IPS-18a (cell line): ENCODE data around the gene ARHGAP6.

Source experiments
- H3K27ac ChIP-seq: one replicate; pipeline ENCODE4 v1.5.1; 2013; ENCODE audit warnings: low read length
- H3K27me3 ChIP-seq: one replicate; pipeline ENCODE4 v1.6.1; 2013; ENCODE audit warnings: mild to moderate bottlenecking, low read length; ENCODE audit not compliant: control insufficient read depth, insufficient read depth
- H3K36me3 ChIP-seq: one replicate; pipeline ENCODE4 v1.6.1; 2013; ENCODE audit warnings: low read depth, low read length; ENCODE audit not compliant: control insufficient read depth
- H3K4me1 ChIP-seq: one replicate; pipeline ENCODE4 v1.6.1; 2013; ENCODE audit warnings: low read depth, low read length; ENCODE audit not compliant: control insufficient read depth
- H3K4me3 ChIP-seq: one replicate; pipeline ENCODE4 v1.5.1; 2013; ENCODE audit warnings: low read length
- H3K9ac ChIP-seq: one replicate; pipeline ENCODE4 v1.6.1; 2013; ENCODE audit warnings: mild to moderate bottlenecking, low read length, moderate library complexity
- H3K9me3 ChIP-seq: one replicate; pipeline ENCODE4 v1.6.1; 2013; ENCODE audit warnings: low read depth, low read length; ENCODE audit not compliant: control insufficient read depth

Gene ARHGAP6

GRCh38 chrX:11267425-11267824 is 398.3 kb downstream of the ARHGAP6 start:
- Histone ChIP-seq H3K4me1 (no peaks in the 10 kb centered on the region), H3K27ac (no peak overlapping the region), H3K9me3 (no peaks in the 10 kb centered on the region), H3K4me3 (no peak overlapping the region), H3K9ac (no peak overlapping the region), H3K36me3 (no peaks in the 10 kb centered on the region), H3K27me3 (no peaks in the 10 kb centered on the region)

- no peaks in the 10 kb centered on the region for H3K9me3 ChIP-seq
- no peaks in the 10 kb centered on the region for H3K36me3 ChIP-seq
- no peak overlapping the region for H3K27ac ChIP-seq
- no peak overlapping the region for H3K9ac ChIP-seq
- H3K4me1 ChIP-seq: no peaks in the 10 kb centered on the region
- no peak overlapping the region for H3K4me3 ChIP-seq
- no peaks in the 10 kb centered on the region for H3K27me3 ChIP-seq
Observed at GRCh38 chrX:11266573-11267003, 399.1 kb downstream of the ARHGAP6 start.

- Histone ChIP-seq H3K27me3 (no peaks in the 10 kb centered on the region), H3K9ac (no peak overlapping the region), H3K9me3 (no peaks in the 10 kb centered on the region), H3K36me3 (no peaks in the 10 kb centered on the region), H3K27ac (no peak overlapping the region), H3K4me1 (no peaks in the 10 kb centered on the region), H3K4me3 (no peak overlapping the region)
Observed at GRCh38 chrX:11265352-11265751, 400.4 kb downstream of the ARHGAP6 start.

- no peak overlapping the region for H3K4me3 ChIP-seq
- H3K36me3 ChIP-seq: no peaks in the 10 kb centered on the region
- H3K27me3 ChIP-seq: no peaks in the 10 kb centered on the region
- no peaks in the 10 kb centered on the region for H3K9me3 ChIP-seq
- no peak overlapping the region for H3K9ac ChIP-seq
- no peak overlapping the region for H3K27ac ChIP-seq
- H3K4me1 ChIP-seq: no peaks in the 10 kb centered on the region
Observed at GRCh38 chrX:11264925-11265324, 400.8 kb downstream of the ARHGAP6 start.

GRCh38 chrX:11261260-11261659 is 404.5 kb downstream of the ARHGAP6 start:
- Histone ChIP-seq H3K36me3 (no peaks in the 10 kb centered on the region), H3K9me3 (no peaks in the 10 kb centered on the region), H3K9ac (no peak overlapping the region), H3K27me3 (no peaks in the 10 kb centered on the region), H3K4me3 (no peak overlapping the region), H3K4me1 (no peaks in the 10 kb centered on the region), H3K27ac (no peak overlapping the region)

GRCh38 chrX:11259437-11259836 is 406.3 kb downstream of the ARHGAP6 start:
- H3K9ac ChIP-seq: no peak overlapping the region
- H3K27me3 ChIP-seq: no peaks in the 10 kb centered on the region
- H3K4me3 ChIP-seq: no peak overlapping the region
- no peaks in the 10 kb centered on the region for H3K36me3 ChIP-seq
- no peak overlapping the region for H3K27ac ChIP-seq
- H3K9me3 ChIP-seq: no peaks in the 10 kb centered on the region
- no peaks in the 10 kb centered on the region for H3K4me1 ChIP-seq

- H3K4me1 ChIP-seq: no peaks in the 10 kb centered on the region
- H3K9ac ChIP-seq: no peak overlapping the region
- H3K27ac ChIP-seq: no peak overlapping the region
- H3K36me3 ChIP-seq: no peaks in the 10 kb centered on the region
- no peak overlapping the region for H3K4me3 ChIP-seq
- H3K27me3 ChIP-seq: no peaks in the 10 kb centered on the region
- no peaks in the 10 kb centered on the region for H3K9me3 ChIP-seq
Observed at GRCh38 chrX:11257711-11258110, 408.0 kb downstream of the ARHGAP6 start.

- Histone ChIP-seq H3K27ac (no peak overlapping the region), H3K4me3 (no peak overlapping the region)
Observed at GRCh38 chrX:11257290-11257689, 408.4 kb downstream of the ARHGAP6 start.

GRCh38 chrX:11254417-11255109 is 411.2 kb downstream of the ARHGAP6 start:
- Histone ChIP-seq H3K9me3 (no peaks in the 10 kb centered on the region), H3K36me3 (no peaks in the 10 kb centered on the region), H3K27me3 (no peaks in the 10 kb centered on the region), H3K4me1 (no peaks in the 10 kb centered on the region), H3K9ac (no peak overlapping the region), H3K4me3 (no peak overlapping the region), H3K27ac (no peak overlapping the region)

More at GRCh38 chrX:11257290-11257689, 408.4 kb downstream of the ARHGAP6 start:
- Histone ChIP-seq H3K36me3 (no peaks in the 10 kb centered on the region), H3K4me1 (no peaks in the 10 kb centered on the region), H3K9ac (no peak overlapping the region), H3K9me3 (no peaks in the 10 kb centered on the region), H3K27me3 (no peaks in the 10 kb centered on the region)

- no peaks in the 10 kb centered on the region for H3K27me3 ChIP-seq
- H3K9me3 ChIP-seq: no peaks in the 10 kb centered on the region
- no peaks in the 10 kb centered on the region for H3K36me3 ChIP-seq
- H3K4me3 ChIP-seq: no peak overlapping the region
- H3K4me1 ChIP-seq: no peaks in the 10 kb centered on the region
- H3K9ac ChIP-seq: no peak overlapping the region
- no peak overlapping the region for H3K27ac ChIP-seq
Observed at GRCh38 chrX:11244636-11245035, 421.1 kb downstream of the ARHGAP6 start.

GRCh38 chrX:11242704-11243103 is 423.0 kb downstream of the ARHGAP6 start:
- H3K9me3 ChIP-seq: no peaks in the 10 kb centered on the region
- no peaks in the 10 kb centered on the region for H3K36me3 ChIP-seq
- H3K27me3 ChIP-seq: no peaks in the 10 kb centered on the region
- no peak overlapping the region for H3K4me3 ChIP-seq
- H3K9ac ChIP-seq: no peak overlapping the region
- no peak overlapping the region for H3K27ac ChIP-seq
- no peaks in the 10 kb centered on the region for H3K4me1 ChIP-seq

GRCh38 chrX:11241720-11242119 is 424.0 kb downstream of the ARHGAP6 start:
- Histone ChIP-seq H3K27ac (no peak overlapping the region), H3K36me3 (no peaks in the 10 kb centered on the region), H3K27me3 (no peaks in the 10 kb centered on the region), H3K4me3 (no peak overlapping the region), H3K9me3 (no peaks in the 10 kb centered on the region), H3K4me1 (no peaks in the 10 kb centered on the region), H3K9ac (no peak overlapping the region)
